ENCODE results near the gene THSD4.

The THSD4 gene

GRCh38 chr15:71566226-71566625, 451.0 kb downstream of the THSD4 start:
- no peak for DNase-seq

GRCh38 chr15:71567173-71567572, 451.9 kb downstream of the THSD4 start:
- DNase-seq: no peak

GRCh38 chr15:71568227-71568626, 453.0 kb downstream of the THSD4 start:
- no peak for DNase-seq

GRCh38 chr15:71570736-71571135, 455.5 kb downstream of the THSD4 start:
- no peak for DNase-seq

GRCh38 chr15:71571641-71572040, 456.4 kb downstream of the THSD4 start:
- DNase-seq: no peak

- no peak for DNase-seq
These were observed 457.3 kb downstream of the THSD4 start for GRCh38 chr15:71572452-71573053.

GRCh38 chr15:71573599-71573998, 458.3 kb downstream of the THSD4 start:
- DNase-seq: no peak

GRCh38 chr15:71575474-71576045, 460.3 kb downstream of the THSD4 start:
- no peak for DNase-seq

GRCh38 chr15:71577071-71577470, 461.8 kb downstream of the THSD4 start:
- DNase-seq: no peak

- no peak for DNase-seq
These were observed 466.2 kb downstream of the THSD4 start for GRCh38 chr15:71581398-71581930.

GRCh38 chr15:71585159-71585558, 469.9 kb downstream of the THSD4 start:
- no peak for DNase-seq

GRCh38 chr15:71586463-71586862, 471.2 kb downstream of the THSD4 start:
- DNase-seq: no peak

GRCh38 chr15:71588746-71589145, 473.5 kb downstream of the THSD4 start:
- DNase-seq: no peak

- DNase-seq: no peak
These were observed 475.8 kb downstream of the THSD4 start for GRCh38 chr15:71591057-71591456.

- no peak for DNase-seq
These were observed 476.9 kb downstream of the THSD4 start for GRCh38 chr15:71592203-71592602.

GRCh38 chr15:71595846-71596553, 480.7 kb downstream of the THSD4 start:
- no peak for DNase-seq

- DNase-seq: no peak
These were observed 481.4 kb downstream of the THSD4 start for GRCh38 chr15:71596672-71597071.

GRCh38 chr15:71597126-71597525, 481.9 kb downstream of the THSD4 start:
- no peak for DNase-seq

GRCh38 chr15:71597637-71598036, 482.4 kb downstream of the THSD4 start:
- no peak for DNase-seq

GRCh38 chr15:71598741-71599140, 483.5 kb downstream of the THSD4 start:
- DNase-seq: no peak

- no peak for DNase-seq
These were observed 484.3 kb downstream of the THSD4 start for GRCh38 chr15:71599418-71600151.

GRCh38 chr15:71600237-71600636, 485.0 kb downstream of the THSD4 start:
- no peak for DNase-seq

GRCh38 chr15:71601038-71601834, 486.0 kb downstream of the THSD4 start:
- DNase-seq: no peak
